ENCODE measurements around the gene RAD54L.

DNA sequence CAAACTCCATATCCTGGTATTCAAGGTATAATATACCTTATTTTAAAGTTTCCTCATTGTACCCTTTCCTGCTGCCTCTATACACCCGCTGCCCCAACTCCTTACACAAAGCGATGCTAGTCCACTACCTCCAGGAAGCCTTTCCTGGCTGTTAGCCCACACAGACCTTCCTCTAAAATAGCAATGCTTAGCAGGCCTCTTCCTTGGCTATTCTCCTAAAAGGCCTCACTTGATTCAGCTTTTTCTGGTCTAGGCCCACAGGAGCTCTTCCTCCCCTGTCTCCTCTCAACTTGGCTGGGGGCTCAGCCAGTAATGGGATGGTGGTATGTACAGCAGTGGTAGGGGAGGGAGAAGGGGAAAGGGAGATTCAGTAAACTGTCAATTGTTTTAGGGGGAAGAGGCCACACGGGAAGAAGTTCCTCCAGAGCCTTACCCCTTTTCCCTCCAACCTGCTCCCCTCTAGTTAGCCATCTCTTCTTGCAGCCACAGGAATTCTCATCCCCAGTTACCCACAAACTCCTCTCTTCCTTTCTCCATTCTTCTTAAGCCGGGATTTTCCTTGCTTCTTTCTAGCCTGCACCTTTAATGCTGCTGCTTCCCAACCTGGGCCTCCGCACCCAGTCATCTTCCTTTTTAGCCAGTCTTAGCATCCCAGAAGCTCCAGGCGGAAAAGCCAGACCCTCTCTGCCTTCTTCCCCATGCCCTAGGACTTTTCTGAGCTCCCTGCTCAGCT is 53.3 kb downstream of the RAD54L start:
- TF ChIP-seq TCF7L2 (IDR thresholded peaks at IDR 0.05; ENCODE audit: low read depth, low read length) = no peak
- TF ChIP-seq CTCF (IDR thresholded peaks at IDR 0.05) = no peak
- TF ChIP-seq POLR2AphosphoS5 (IDR thresholded peaks at IDR 0.05; ENCODE audit: low read depth, low read length) = no peak
- no peak for TF ChIP-seq SIN3A (IDR thresholded peaks at IDR 0.05; ENCODE audit: borderline replicate concordance, insufficient read depth, low read depth, low read length)
- TF ChIP-seq, protein P1, sequence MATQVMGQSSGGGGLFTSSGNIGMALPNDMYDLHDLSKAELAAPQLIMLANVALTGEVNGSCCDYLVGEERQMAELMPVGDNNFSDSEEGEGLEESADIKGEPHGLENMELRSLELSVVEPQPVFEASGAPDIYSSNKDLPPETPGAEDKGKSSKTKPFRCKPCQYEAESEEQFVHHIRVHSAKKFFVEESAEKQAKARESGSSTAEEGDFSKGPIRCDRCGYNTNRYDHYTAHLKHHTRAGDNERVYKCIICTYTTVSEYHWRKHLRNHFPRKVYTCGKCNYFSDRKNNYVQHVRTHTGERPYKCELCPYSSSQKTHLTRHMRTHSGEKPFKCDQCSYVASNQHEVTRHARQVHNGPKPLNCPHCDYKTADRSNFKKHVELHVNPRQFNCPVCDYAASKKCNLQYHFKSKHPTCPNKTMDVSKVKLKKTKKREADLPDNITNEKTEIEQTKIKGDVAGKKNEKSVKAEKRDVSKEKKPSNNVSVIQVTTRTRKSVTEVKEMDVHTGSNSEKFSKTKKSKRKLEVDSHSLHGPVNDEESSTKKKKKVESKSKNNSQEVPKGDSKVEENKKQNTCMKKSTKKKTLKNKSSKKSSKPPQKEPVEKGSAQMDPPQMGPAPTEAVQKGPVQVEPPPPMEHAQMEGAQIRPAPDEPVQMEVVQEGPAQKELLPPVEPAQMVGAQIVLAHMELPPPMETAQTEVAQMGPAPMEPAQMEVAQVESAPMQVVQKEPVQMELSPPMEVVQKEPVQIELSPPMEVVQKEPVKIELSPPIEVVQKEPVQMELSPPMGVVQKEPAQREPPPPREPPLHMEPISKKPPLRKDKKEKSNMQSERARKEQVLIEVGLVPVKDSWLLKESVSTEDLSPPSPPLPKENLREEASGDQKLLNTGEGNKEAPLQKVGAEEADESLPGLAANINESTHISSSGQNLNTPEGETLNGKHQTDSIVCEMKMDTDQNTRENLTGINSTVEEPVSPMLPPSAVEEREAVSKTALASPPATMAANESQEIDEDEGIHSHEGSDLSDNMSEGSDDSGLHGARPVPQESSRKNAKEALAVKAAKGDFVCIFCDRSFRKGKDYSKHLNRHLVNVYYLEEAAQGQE (IDR thresholded peaks at IDR 0.05; ENCODE audit: insufficient read depth in 1 of 2, low read depth in 2 of 2, low read length in 1 of 2) = no peak
